Activated T-helper 1 cell treated with anti-CD3 and anti-CD28 coated beads, Interleukin-12 subunit alpha, Interleukin-12 subunit beta, Interleukin-2, Interleukin-4 antibody, amounts not matched to agents 30 ng/mL and 10 ng/mL and 1 ng/mL, durations not matched to agents 14 hours and 24 hours and 36 hours (primary cell): ENCODE results near the gene CACNA1E. TPM values are rescaled to one million over a fixed set of nuclear protein-coding genes. Genes with fewer than 3 reads are reported as not detected.

Source experiments
- DNase-seq: peaks from one replicate; pipeline ENCODE4 v3.0.0; 2021; ENCODE audit warnings: low spot score
- H3K27ac Mint-ChIP-seq: one replicate; pipeline ENCODE4 v1.8.0; 2021; ENCODE audit warnings: mild to moderate bottlenecking, mixed read lengths
- H3K27me3 Mint-ChIP-seq: one replicate; pipeline ENCODE4 v1.8.0; 2022; ENCODE audit warnings: mild to moderate bottlenecking, moderate library complexity, mixed read lengths; ENCODE audit not compliant: insufficient read depth
- H3K36me3 Mint-ChIP-seq: one replicate; pipeline ENCODE4 v1.8.0; 2021; ENCODE audit warnings: low read depth, mixed read lengths
- H3K4me1 Mint-ChIP-seq: one replicate; pipeline ENCODE4 v1.8.0; 2021; ENCODE audit warnings: low read depth, mixed read lengths
- H3K4me3 Mint-ChIP-seq: one replicate; pipeline ENCODE4 v1.8.0; 2021; ENCODE audit warnings: mild to moderate bottlenecking, moderate library complexity, mixed read lengths
- H3K9me3 Mint-ChIP-seq: one replicate; pipeline ENCODE4 v1.8.0; 2021; ENCODE audit warnings: mixed read lengths
- intact Hi-C: fragments of 100-400 bp; cut with micrococcal nuclease; formaldehyde crosslinking; loops from one replicate; pipeline ENCODE4 v1.15.1; 2024
- total RNA-seq: library from RNA; stranded (reverse); gene quantifications from 2 replicates; pipeline ENCODE4 v1.2.3, GENCODE V29; 2022

Gene CACNA1E
- total RNA-seq, 1 donor from 2014 or later, result not detected

- Mint-ChIP-seq H3K27me3 (no peaks in the 10 kb centered on the region), H3K36me3 (no peaks in the 10 kb centered on the region), H3K4me3 (no peak overlapping the region), H3K4me1 (no peaks in the 10 kb centered on the region), H3K9me3 (no peaks in the 10 kb centered on the region), H3K27ac (no peak overlapping the region)
- no peak for DNase-seq
- intact Hi-C loops, result no loop called here
Observed at GRCh38 chr1:181612100-181612499, 128.8 kb downstream of the CACNA1E start.

DNA sequence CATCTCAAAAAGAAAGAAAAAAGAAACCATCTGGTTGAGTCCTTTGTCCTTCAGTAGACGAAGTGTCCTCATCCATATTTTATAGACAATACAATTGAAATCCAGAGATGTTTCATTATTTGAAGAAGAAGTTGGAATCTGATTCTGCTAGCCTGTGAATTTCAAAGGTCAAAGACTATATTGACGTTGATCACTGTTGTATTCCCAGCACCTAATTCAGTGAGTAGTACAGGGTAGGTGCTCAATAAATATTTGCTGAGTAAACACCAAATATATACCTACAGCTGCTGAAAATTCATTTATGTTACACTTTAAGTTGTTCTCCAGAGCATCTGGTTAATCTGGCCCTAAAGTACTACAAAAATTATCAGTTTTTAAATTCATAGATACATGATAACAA lies 135.2 kb downstream of the CACNA1E start:
- no peak overlapping the region for H3K4me3 Mint-ChIP-seq
- H3K4me1 Mint-ChIP-seq, result no peaks in the 10 kb centered on the region
- no peaks in the 10 kb centered on the region for H3K9me3 Mint-ChIP-seq
- intact Hi-C loops, result no loop called here
- H3K36me3 Mint-ChIP-seq, result no peaks in the 10 kb centered on the region
- H3K27ac Mint-ChIP-seq, result no peak overlapping the region
- DNase-seq, result no peak
- H3K27me3 Mint-ChIP-seq, result peaks cover 2% of the 10 kb centered on the region

DNA sequence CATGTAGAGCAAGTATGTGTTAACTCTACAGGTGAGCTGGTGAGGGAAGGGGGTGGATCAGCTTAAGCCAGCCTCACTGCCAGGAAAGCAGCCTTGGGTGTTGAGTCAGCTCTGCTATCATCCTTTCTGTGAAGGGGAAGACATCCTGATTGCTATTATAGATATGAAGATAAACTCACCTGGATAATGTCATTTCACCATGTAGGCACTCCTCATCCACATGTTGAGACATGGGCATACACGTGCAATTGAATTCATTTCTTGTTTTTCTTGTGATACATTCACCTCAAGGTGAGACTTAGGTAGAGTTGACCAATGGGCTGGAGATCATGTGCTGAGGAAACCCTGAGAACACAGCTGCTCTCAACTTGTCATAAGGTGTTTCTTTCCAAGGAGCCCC lies 136.9 kb downstream of the CACNA1E start:
- no peaks in the 10 kb centered on the region for H3K9me3 Mint-ChIP-seq
- H3K27ac Mint-ChIP-seq, result no peak overlapping the region
- H3K36me3 Mint-ChIP-seq, result no peaks in the 10 kb centered on the region
- no peak overlapping the region for H3K4me3 Mint-ChIP-seq
- DNase-seq, result no peak
- no peaks in the 10 kb centered on the region for H3K4me1 Mint-ChIP-seq
- intact Hi-C loops, result no loop called here
- H3K27me3 Mint-ChIP-seq, result peaks cover 2% of the 10 kb centered on the region

DNA sequence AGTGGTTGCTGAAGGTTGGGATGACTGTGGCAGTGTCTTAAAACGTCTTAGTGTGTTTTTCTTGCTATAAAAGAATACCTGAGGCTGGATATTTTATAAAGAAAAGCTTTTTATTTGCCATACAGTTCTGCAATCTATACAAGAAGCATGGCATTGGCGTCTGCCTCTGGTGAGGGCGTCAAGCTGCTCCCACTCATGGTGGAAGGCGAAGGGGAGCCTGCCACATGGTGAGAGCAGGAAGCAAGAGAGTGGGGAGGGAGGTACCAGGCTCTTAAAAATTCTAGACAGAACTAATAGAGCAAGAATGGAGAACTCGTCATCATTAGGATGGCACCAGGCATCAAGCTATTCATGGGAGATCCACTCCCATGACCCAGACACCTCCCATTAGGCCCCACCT lies 140.5 kb downstream of the CACNA1E start:
- H3K4me1 Mint-ChIP-seq, result no peaks in the 10 kb centered on the region
- intact Hi-C loops, result no loop called here
- H3K27ac Mint-ChIP-seq, result no peak overlapping the region
- no peaks in the 10 kb centered on the region for H3K9me3 Mint-ChIP-seq
- no peak overlapping the region for H3K4me3 Mint-ChIP-seq
- no peaks in the 10 kb centered on the region for H3K36me3 Mint-ChIP-seq
- no peak for DNase-seq
- H3K27me3 Mint-ChIP-seq, result peaks cover 4% of the 10 kb centered on the region

DNA sequence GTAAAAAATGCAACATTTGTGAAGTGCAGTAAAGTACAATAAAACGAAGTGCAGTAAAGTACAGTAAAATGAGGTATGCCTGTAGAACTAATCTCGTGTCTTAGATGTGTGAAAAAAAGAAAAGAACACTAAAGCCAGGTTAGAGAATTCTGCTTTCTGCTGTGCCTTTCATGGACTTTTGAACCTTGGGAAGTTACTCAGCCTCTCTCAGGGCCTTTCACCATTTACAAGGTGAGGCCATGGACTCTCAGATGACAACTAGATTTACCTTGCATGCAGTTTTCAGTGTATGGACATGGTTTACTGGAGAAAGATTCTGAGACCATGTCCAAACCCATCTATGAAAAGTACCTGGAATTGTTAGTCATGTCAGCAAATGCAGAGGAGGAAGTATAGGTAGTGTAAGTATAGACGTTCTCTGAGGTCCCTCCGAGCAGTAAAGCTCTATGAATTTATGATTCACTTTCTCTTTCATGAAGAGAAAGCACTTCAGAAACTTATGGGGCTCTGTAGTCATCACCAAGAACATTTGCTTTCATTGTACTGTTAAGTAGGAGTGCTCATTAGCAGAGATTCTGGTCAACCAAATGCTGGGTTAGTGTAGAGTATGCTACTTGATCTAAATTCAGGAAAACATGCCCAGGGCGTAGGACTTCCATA lies 143.1 kb downstream of the CACNA1E start:
- Mint-ChIP-seq H3K27me3 (peaks cover 7% of the 10 kb centered on the region), H3K4me3 (no peak overlapping the region), H3K27ac (no peak overlapping the region), H3K4me1 (no peaks in the 10 kb centered on the region), H3K36me3 (no peaks in the 10 kb centered on the region), H3K9me3 (no peaks in the 10 kb centered on the region)
- no peak for DNase-seq
- intact Hi-C loops, result no loop called here

DNA sequence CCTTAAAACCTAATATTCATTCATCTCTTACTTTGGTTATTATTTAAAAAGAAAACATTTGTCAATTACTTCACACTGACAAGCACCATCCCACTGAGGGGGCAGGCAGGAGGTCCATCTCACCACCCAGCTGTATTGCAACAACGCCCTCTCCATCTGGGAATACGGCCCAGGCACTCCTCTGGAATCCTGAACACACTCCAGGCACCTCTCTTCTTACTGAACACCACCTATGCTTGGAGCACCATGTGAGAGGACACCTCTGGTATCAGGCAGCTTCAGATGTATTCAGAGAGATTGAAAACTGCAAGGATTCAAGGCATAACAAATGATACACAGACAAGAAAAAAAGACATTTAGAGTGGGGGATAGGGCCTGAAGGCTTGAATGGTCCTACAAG lies 147.1 kb downstream of the CACNA1E start:
- intact Hi-C loops, result no loop called here
- Mint-ChIP-seq H3K4me1 (no peaks in the 10 kb centered on the region), H3K36me3 (no peaks in the 10 kb centered on the region), H3K9me3 (no peaks in the 10 kb centered on the region), H3K4me3 (no peak overlapping the region), H3K27ac (no peak overlapping the region), H3K27me3 (peaks cover 6% of the 10 kb centered on the region)
- no peak for DNase-seq

GRCh38 chr1:181630838-181631237 lies 147.5 kb downstream of the CACNA1E start:
- Mint-ChIP-seq H3K27ac (no peak overlapping the region), H3K4me1 (no peaks in the 10 kb centered on the region), H3K27me3 (peaks cover 5% of the 10 kb centered on the region), H3K4me3 (no peak overlapping the region), H3K9me3 (no peaks in the 10 kb centered on the region), H3K36me3 (no peaks in the 10 kb centered on the region)
- no peak for DNase-seq
- intact Hi-C loops, result no loop called here

DNA sequence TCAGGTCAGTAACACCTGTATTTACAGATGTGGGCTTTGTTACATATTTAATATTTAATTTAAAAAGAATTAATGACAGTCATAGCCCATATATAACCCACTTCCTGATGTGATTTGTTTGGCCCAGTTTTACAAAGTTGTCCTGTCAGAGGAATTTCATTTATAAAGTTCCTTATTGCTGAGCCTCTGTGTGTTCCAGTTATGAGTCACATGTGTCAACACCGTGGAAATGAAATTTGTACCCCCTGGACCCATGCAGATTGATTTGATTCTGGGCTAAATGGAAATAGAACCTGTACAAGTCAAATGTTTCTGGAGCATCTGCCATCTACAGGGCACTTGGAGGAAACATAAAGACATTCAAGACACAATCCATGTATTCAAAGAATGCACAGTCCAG lies 149.2 kb downstream of the CACNA1E start:
- Mint-ChIP-seq H3K9me3 (no peaks in the 10 kb centered on the region), H3K36me3 (no peaks in the 10 kb centered on the region), H3K27me3 (peaks cover 5% of the 10 kb centered on the region), H3K27ac (no peak overlapping the region), H3K4me1 (no peaks in the 10 kb centered on the region), H3K4me3 (no peak overlapping the region)
- intact Hi-C loops, result no loop called here
- DNase-seq, result no peak

GRCh38 chr1:181632960-181633359 lies 149.6 kb downstream of the CACNA1E start:
- intact Hi-C loops, result no loop called here
- peaks cover 3% of the 10 kb centered on the region for H3K27me3 Mint-ChIP-seq
- H3K4me3 Mint-ChIP-seq, result no peak overlapping the region

GRCh38 chr1:181635110-181635509 lies 151.8 kb downstream of the CACNA1E start:
- no peak overlapping the region for H3K27ac Mint-ChIP-seq
- H3K9me3 Mint-ChIP-seq, result no peaks in the 10 kb centered on the region
- H3K27me3 Mint-ChIP-seq, result no peaks in the 10 kb centered on the region
- intact Hi-C loops, result no loop called here
- H3K4me3 Mint-ChIP-seq, result no peak overlapping the region
- no peaks in the 10 kb centered on the region for H3K4me1 Mint-ChIP-seq
- no peaks in the 10 kb centered on the region for H3K36me3 Mint-ChIP-seq
- DNase-seq, result no peak

More at GRCh38 chr1:181632960-181633359, 149.6 kb downstream of the CACNA1E start:
- DNase-seq, result no peak
- no peak overlapping the region for H3K27ac Mint-ChIP-seq
- no peaks in the 10 kb centered on the region for H3K9me3 Mint-ChIP-seq
- H3K4me1 Mint-ChIP-seq, result no peaks in the 10 kb centered on the region
- H3K36me3 Mint-ChIP-seq, result no peaks in the 10 kb centered on the region

GRCh38 chr1:181637998-181638397 lies 154.7 kb downstream of the CACNA1E start:
- DNase-seq, result no peak
- no peaks in the 10 kb centered on the region for H3K27me3 Mint-ChIP-seq
- no peaks in the 10 kb centered on the region for H3K36me3 Mint-ChIP-seq
- no peaks in the 10 kb centered on the region for H3K4me1 Mint-ChIP-seq
- H3K27ac Mint-ChIP-seq, result no peak overlapping the region
- intact Hi-C loops, result no loop called here
- no peak overlapping the region for H3K4me3 Mint-ChIP-seq
- H3K9me3 Mint-ChIP-seq, result no peaks in the 10 kb centered on the region

DNA sequence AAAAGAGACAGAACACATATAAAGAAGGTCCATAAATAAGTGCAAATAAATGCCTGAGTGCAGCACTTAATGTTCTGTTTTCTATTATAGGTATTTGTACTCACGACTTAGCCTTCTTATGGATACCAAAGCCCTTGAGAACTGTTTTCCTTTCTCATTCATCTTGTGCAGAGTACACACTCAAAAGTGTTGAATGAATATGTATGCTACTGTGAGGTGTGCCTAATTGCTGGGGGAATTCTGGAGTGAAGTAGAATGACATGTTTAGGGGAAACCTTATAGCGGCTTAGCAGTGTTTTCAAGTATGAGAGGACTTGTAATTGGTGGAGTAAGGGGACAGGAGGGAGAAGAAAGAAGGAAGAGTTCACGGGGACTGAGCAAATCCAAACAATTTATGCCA lies 157.6 kb downstream of the CACNA1E start:
- intact Hi-C loops, result no loop called here
- no peak for DNase-seq
- Mint-ChIP-seq H3K27me3 (no peaks in the 10 kb centered on the region), H3K4me1 (no peaks in the 10 kb centered on the region), H3K9me3 (no peaks in the 10 kb centered on the region), H3K36me3 (no peaks in the 10 kb centered on the region), H3K4me3 (no peak overlapping the region), H3K27ac (no peak overlapping the region)

DNA sequence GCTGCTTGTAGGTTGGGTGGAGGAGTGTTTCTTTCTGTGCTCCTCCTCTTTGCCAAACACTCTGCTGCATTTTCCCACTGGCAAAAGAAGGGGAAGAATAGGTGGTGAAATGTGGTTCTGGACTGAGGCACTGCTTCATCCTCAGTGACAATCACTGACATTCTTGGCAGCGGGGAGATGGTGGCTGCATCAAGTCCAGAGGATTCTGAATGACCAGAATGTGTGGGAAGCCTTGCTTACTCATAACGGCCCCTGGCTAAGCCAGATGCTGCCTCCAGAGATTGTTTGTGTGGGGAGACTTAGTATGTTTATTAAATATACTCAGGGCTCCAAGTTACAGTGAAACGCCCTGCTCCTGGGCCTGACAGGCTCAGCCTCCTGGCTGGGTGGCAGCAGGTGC lies 160.3 kb downstream of the CACNA1E start:
- no peak overlapping the region for H3K27ac Mint-ChIP-seq
- intact Hi-C loops, result no loop called here
- no peaks in the 10 kb centered on the region for H3K36me3 Mint-ChIP-seq
- H3K4me1 Mint-ChIP-seq, result no peaks in the 10 kb centered on the region
- no peak for DNase-seq
- peaks cover 2% of the 10 kb centered on the region for H3K27me3 Mint-ChIP-seq
- H3K4me3 Mint-ChIP-seq, result no peak overlapping the region
- H3K9me3 Mint-ChIP-seq, result no peaks in the 10 kb centered on the region

- DNase-seq, result no peak
- Mint-ChIP-seq H3K9me3 (no peaks in the 10 kb centered on the region), H3K27ac (no peak overlapping the region), H3K4me3 (no peak overlapping the region), H3K4me1 (no peaks in the 10 kb centered on the region), H3K36me3 (no peaks in the 10 kb centered on the region), H3K27me3 (peaks cover 4% of the 10 kb centered on the region)
- intact Hi-C loops, result no loop called here
Observed at GRCh38 chr1:181645171-181645570, 161.9 kb downstream of the CACNA1E start.
